ENCODE data around the gene DTX2. TPM values are rescaled to one million over a fixed set of nuclear protein-coding genes. Genes with fewer than 3 reads are reported as not detected.

Gene DTX2
- total RNA-seq, 1 experiment from 2014 or later = 37.4 TPM

GRCh38 chr7:76514926-76515771 lies 53.6 kb downstream of the DTX2 start:
- peaks cover 14 to 21% of the 10 kb centered on the region in 2 experiments for H3K4me1 ChIP-seq (ENCODE audit: control insufficient read depth in 1 of 2, insufficient read depth in 2 of 2, low read length in 2 of 2)
- no peak overlapping the region for H3K27ac ChIP-seq (ENCODE audit: low read depth, low read length)
- no peaks in the 10 kb centered on the region for H3K36me3 ChIP-seq (ENCODE audit: control insufficient read depth in 1 of 2, insufficient read depth in 2 of 2, low read length in 2 of 2)
- ATAC-seq (no peak), DNase-seq (ENCODE audit: low read depth, low spot score) (no peak)
- H3K9ac ChIP-seq (ENCODE audit: low read length) = no peak overlapping the region
- intact Hi-C loops (cut with micrococcal nuclease) = no loop called here
- H3K9me2 ChIP-seq (ENCODE audit: insufficient read depth) = no peaks in the 10 kb centered on the region
- TF ChIP-seq JUND (IDR thresholded peaks at IDR 0.05) (no peak), TCF7L2 (IDR thresholded peaks at IDR 0.05; ENCODE audit: borderline replicate concordance, extremely low read depth, insufficient read depth, insufficient read length) (no peak), ZBTB33 (IDR thresholded peaks at IDR 0.05; ENCODE audit: extremely low read depth, insufficient replicate concordance, low read length) (no peak), SP1 (IDR thresholded peaks at IDR 0.05; ENCODE audit: low read depth) (no peak), EZH2phosphoT487 (IDR thresholded peaks at IDR 0.05; ENCODE audit: borderline replicate concordance) (no peak), ATF3 (IDR thresholded peaks at IDR 0.05) (no peak), ZFX (IDR thresholded peaks at IDR 0.05) (no peak), CBX3 (IDR thresholded peaks at IDR 0.05; ENCODE audit: low read depth) (no peak), MAX (IDR thresholded peaks at IDR 0.05) (no peak), YY1 (IDR thresholded peaks at IDR 0.05; ENCODE audit: extremely low read depth, insufficient replicate concordance, low read depth, low read length) (no peak), ZNF274 (IDR thresholded peaks at IDR 0.05; ENCODE audit: low read depth, low read length) (no peak)
- TF ChIP-seq, protein P1, sequence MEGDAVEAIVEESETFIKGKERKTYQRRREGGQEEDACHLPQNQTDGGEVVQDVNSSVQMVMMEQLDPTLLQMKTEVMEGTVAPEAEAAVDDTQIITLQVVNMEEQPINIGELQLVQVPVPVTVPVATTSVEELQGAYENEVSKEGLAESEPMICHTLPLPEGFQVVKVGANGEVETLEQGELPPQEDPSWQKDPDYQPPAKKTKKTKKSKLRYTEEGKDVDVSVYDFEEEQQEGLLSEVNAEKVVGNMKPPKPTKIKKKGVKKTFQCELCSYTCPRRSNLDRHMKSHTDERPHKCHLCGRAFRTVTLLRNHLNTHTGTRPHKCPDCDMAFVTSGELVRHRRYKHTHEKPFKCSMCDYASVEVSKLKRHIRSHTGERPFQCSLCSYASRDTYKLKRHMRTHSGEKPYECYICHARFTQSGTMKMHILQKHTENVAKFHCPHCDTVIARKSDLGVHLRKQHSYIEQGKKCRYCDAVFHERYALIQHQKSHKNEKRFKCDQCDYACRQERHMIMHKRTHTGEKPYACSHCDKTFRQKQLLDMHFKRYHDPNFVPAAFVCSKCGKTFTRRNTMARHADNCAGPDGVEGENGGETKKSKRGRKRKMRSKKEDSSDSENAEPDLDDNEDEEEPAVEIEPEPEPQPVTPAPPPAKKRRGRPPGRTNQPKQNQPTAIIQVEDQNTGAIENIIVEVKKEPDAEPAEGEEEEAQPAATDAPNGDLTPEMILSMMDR (IDR thresholded peaks at IDR 0.05 in 2 of 3, conservative IDR thresholded peaks at IDR 0.05 in 1 of 3; ENCODE audit: borderline replicate concordance in 1 of 3, insufficient read depth in 1 of 3, low read depth in 2 of 3, low read length in 2 of 3) = no peak
- TF ChIP-seq, protein P2, sequence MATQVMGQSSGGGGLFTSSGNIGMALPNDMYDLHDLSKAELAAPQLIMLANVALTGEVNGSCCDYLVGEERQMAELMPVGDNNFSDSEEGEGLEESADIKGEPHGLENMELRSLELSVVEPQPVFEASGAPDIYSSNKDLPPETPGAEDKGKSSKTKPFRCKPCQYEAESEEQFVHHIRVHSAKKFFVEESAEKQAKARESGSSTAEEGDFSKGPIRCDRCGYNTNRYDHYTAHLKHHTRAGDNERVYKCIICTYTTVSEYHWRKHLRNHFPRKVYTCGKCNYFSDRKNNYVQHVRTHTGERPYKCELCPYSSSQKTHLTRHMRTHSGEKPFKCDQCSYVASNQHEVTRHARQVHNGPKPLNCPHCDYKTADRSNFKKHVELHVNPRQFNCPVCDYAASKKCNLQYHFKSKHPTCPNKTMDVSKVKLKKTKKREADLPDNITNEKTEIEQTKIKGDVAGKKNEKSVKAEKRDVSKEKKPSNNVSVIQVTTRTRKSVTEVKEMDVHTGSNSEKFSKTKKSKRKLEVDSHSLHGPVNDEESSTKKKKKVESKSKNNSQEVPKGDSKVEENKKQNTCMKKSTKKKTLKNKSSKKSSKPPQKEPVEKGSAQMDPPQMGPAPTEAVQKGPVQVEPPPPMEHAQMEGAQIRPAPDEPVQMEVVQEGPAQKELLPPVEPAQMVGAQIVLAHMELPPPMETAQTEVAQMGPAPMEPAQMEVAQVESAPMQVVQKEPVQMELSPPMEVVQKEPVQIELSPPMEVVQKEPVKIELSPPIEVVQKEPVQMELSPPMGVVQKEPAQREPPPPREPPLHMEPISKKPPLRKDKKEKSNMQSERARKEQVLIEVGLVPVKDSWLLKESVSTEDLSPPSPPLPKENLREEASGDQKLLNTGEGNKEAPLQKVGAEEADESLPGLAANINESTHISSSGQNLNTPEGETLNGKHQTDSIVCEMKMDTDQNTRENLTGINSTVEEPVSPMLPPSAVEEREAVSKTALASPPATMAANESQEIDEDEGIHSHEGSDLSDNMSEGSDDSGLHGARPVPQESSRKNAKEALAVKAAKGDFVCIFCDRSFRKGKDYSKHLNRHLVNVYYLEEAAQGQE (IDR thresholded peaks at IDR 0.05; ENCODE audit: low read depth) = no peak
- H4K20me1 ChIP-seq (ENCODE audit: insufficient read depth) = no peaks in the 10 kb centered on the region
- ChIA-PET POLR2A (no interaction called here), RAD21 (ENCODE audit: low non-redundant PET in 1 of 2, low total read pairs in 2 of 2, uncharacterized antibody in 2 of 2, unreplicated experiment in 2 of 2) (no interaction called here), CTCF (no interaction called here)
- BruUV-seq (replicated peaks) = no TSS peak
- no peaks in the 10 kb centered on the region for H3K27me3 ChIP-seq (ENCODE audit: insufficient read depth, low read length)
- H3K79me2 ChIP-seq (ENCODE audit: insufficient read depth, low read length) = no peaks in the 10 kb centered on the region
- H3K4me3 ChIP-seq (replicated peaks in 1 of 2; ENCODE audit: low read depth in 1 of 2, low read length in 2 of 2) = no peak overlapping the region
- H3K9me3 ChIP-seq (ENCODE audit: control insufficient read depth in 1 of 2, insufficient read depth in 1 of 2, low read depth in 1 of 2, low read length in 2 of 2) = no peaks in the 10 kb centered on the region
- no peak overlapping the region for H2AFZ ChIP-seq (ENCODE audit: low read depth, low read length, poor library complexity, severe bottlenecking)
- no peak overlapping the region for H3K4me2 ChIP-seq (ENCODE audit: low read length)

All from HCT116 (cell line).